Adipose tissue (tissue), 3 donors: ENCODE results near the gene HSF2BP. TPM values are rescaled to one million over a fixed set of nuclear protein-coding genes. Genes with fewer than 3 reads are reported as not detected.
"Not testable (repeated sequence)": the region's sequence is repeated elsewhere in the genome, so short reads cannot be mapped to it uniquely, and the experiment has no call there.

ENCODE experiments used
- H3K27ac ChIP-seq: one replicate; pipeline ENCODE4 v1.5.1; 2013; ENCODE audit warnings: low read depth, low read length
- WGBS, 3 donors: extraction: QIAGEN DNeasy Blood & Tissue Kit; methylation state at CpG; one replicate each; pipeline ENCODE4 v1.1.7; 2013; 5-methylcytosine and 5-hydroxymethylcytosine counted together
- polyA plus RNA-seq, 3 donors: library from polyadenylated mRNA; stranded (reverse); fragments of 200-250 nt; gene quantifications; one replicate each; pipeline ENCODE4 v1.2.3, GENCODE V29; 2013
- donor health status: healthy with polysubstance abuse.
- donor health status: Bipolar disorder and iron deficiency.
- donor health status: healthy.

HSF2BP gene
- polyA plus RNA-seq, 3 donors, result 0.09 to 0.34 (median 0.27) TPM

- no peak overlapping the region for H3K27ac ChIP-seq
- 93 to 95% (median 94%) methylated on average over 47 to 48 of the region's 48 CpGs for WGBS, 3 donors
Observed at GRCh38 chr21:43658088-43658741, 1.1 kb downstream of the HSF2BP start.

DNA sequence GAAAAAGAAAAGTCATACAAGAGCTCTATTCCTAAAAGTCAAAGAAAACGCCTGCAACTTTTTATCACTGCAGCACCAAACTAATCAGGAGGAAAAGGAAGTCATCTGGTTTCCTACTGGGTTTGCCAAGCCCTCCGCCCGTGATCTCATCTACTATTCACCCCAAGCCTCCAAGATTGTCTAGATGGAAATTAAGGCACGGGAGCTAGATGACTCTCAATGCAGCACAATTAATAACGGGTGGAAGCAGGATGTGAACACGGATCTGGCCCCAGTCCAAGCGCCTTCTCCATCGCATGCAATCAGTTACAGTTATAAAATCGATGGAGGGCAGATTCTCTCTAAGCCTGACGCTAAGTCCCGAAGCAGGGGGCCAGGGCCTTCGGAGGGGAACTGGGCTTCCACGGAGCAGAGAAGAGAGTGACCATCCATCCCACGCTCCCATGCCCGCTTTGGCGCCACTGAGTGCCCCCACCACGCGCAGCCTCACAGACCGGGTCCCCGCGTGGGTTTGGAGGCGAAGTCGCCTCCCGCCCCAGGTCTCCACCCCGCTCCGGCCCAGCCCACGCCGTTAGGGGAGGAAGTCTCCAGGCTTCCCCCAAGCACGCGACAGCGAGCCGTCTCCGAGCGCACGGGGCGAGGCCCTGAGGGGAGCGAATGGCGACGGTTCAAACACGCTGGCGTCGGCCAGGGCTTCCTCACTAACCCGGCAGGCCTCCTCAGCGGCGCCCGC is 1.8 kb downstream of the HSF2BP start:
- H3K27ac ChIP-seq, result no peak overlapping the region
- WGBS, 3 donors, result 51 to 85% (median 57%) methylated on average over 46 of the region's 46 CpGs

DNA sequence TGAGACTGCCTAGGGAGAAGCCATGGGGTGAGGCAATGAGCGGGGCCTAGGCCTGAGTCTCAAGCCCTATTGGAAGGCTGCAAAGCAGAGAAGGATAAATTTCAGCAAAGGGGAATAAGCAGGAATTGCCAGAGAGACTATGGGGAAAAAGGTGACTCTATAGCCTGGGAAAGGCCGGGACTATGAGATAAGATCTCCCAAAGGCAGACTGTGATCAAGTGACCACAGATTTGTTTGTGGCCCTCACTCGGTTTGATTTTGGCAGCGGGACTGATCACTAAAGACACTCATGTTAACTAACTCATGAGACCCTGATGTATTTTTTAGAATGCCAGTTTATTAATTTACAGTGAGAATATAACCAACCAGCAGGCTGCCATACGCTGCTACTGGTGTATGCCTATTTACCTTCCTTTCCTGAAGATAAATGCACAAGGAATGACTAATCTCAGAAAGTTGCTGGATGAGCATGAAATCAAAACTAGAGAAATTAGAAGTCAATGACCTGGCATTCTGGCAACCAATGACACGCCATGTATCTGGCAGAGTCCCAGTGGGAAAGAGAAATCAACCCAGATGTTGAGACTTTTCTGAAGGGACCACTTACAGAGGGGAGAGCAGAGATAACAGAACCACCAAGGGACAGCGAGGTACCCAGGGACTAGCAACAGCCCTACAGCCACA is 4.3 kb downstream of the HSF2BP start:
- WGBS, 3 donors, result 89 to 91% (median 90%) methylated on average over 7 of the region's 7 CpGs
- H3K27ac ChIP-seq, result no peak overlapping the region

GRCh38 chr21:43653626-43654025 is 5.7 kb downstream of the HSF2BP start:
- no peak overlapping the region for H3K27ac ChIP-seq
- WGBS, 3 donors, result 93 to 94% (median 94%) methylated on average over 6 of the region's 6 CpGs

- WGBS, 3 donors, result 64 to 85% (median 74%) methylated on average over 6 of the region's 6 CpGs
- H3K27ac ChIP-seq, result no peak overlapping the region
Observed at GRCh38 chr21:43652616-43653015, 6.7 kb downstream of the HSF2BP start.

- H3K27ac ChIP-seq, result not testable (repeated sequence)
- 95 to 97% (median 96%) methylated on average over 6 of the region's 6 CpGs for WGBS, 3 donors
Observed at GRCh38 chr21:43651926-43652325, 7.4 kb downstream of the HSF2BP start.

DNA sequence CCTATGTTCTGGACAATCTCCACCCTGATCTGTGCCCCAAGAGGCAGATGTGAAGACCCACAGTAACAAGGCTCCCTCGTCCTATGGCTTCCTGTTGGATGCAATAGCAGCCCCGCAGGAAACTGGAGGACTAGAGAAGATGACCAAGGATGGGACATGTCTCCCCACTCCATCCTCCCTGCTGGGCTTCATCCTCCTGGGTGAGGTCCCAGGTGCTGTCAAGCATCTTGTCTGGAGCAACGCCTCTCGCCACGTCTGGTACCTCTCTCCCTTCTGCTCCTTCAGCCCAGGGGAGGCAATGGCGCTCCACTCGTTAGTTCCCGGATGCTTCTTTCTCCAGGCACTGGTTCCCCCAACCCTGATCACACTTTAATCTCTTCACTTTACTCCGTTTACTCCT is 11.1 kb downstream of the HSF2BP start:
- no peak overlapping the region for H3K27ac ChIP-seq
- 71 to 77% (median 73%) methylated on average over 9 of the region's 9 CpGs for WGBS, 3 donors

GRCh38 chr21:43646550-43647260 is 12.6 kb downstream of the HSF2BP start:
- no peak overlapping the region for H3K27ac ChIP-seq
- WGBS, 3 donors, result 15 to 21% (median 16%) methylated on average over 7 of the region's 7 CpGs

DNA sequence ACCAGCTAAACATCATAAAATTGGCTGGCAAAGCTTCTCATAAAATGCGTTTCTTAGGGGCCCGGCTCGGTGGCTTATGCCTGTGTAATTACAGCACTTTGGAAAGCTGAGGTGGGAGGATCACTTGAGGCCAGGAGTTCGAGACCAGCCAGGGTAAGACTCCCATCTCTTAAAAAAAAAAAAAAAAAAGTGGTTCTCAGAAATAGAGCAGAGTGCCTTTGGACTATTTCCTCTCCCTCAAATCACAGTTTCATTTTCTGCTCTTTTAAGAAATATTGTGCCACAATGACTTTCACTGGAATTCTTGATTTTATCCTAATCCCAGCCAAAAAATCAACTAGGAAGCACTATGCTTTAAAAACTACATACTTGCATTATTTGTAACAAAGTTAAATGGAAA is 13.3 kb downstream of the HSF2BP start:
- WGBS, 3 donors, result 10 to 38% (median 19%) methylated on average over 4 of the region's 4 CpGs
- no peak overlapping the region for H3K27ac ChIP-seq

GRCh38 chr21:43645136-43645891 is 14.0 kb downstream of the HSF2BP start:
- 35 to 40% (median 38%) methylated on average over 12 of the region's 12 CpGs for WGBS, 3 donors
- no peak overlapping the region for H3K27ac ChIP-seq

DNA sequence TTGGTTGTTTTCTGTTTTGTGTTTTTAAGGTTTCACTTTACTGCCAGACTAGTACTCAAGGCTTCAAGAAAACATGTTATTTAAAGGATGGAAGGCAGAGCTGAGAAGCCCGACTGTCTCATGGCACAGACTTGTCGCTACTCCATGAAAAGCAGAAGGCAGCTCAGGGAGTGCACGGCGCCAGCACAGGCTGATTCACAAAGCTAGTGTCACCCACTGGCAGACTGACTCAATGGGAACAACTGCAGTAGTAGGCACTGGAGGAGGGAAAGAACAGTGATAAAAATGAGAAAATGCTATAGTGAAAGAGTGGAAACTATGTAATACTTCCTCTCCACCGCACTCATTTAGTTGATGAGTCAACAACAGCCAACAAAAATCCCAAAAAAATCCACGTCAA is 14.7 kb downstream of the HSF2BP start:
- WGBS, 3 donors, result 73 to 88% (median 79%) methylated on average over 6 of the region's 6 CpGs
- H3K27ac ChIP-seq, result no peak overlapping the region

DNA sequence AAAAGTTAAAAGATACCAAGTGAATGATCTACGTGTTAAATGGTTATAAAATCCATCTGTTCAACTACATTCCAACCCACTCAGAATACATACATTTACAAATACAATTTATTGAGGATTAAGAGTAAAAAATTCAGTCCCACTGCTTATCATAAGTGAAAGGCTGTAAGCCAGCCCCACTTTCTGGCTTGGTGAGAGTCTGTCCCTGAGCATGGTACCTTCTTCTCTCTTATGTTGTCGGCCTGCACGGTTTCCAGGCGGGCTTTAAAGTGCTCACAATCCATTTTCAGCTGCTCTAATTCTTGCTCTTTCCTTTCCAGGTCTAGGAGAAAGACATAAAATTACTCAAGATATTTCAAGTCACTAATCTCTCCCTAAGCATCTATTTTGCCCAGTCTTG is 15.2 kb downstream of the HSF2BP start:
- H3K27ac ChIP-seq, result no peak overlapping the region
- WGBS, 3 donors, result 90 to 93% (median 91%) methylated on average over 4 of the region's 4 CpGs

GRCh38 chr21:43643193-43643592 is 16.1 kb downstream of the HSF2BP start:
- no peak overlapping the region for H3K27ac ChIP-seq
- 92 to 94% (median 94%) methylated on average over 4 of the region's 4 CpGs for WGBS, 3 donors

GRCh38 chr21:43640400-43640799 is 18.9 kb downstream of the HSF2BP start:
- no peak overlapping the region for H3K27ac ChIP-seq
- WGBS, 3 donors, result 54 to 70% (median 69%) methylated on average over 3 of the region's 3 CpGs

DNA sequence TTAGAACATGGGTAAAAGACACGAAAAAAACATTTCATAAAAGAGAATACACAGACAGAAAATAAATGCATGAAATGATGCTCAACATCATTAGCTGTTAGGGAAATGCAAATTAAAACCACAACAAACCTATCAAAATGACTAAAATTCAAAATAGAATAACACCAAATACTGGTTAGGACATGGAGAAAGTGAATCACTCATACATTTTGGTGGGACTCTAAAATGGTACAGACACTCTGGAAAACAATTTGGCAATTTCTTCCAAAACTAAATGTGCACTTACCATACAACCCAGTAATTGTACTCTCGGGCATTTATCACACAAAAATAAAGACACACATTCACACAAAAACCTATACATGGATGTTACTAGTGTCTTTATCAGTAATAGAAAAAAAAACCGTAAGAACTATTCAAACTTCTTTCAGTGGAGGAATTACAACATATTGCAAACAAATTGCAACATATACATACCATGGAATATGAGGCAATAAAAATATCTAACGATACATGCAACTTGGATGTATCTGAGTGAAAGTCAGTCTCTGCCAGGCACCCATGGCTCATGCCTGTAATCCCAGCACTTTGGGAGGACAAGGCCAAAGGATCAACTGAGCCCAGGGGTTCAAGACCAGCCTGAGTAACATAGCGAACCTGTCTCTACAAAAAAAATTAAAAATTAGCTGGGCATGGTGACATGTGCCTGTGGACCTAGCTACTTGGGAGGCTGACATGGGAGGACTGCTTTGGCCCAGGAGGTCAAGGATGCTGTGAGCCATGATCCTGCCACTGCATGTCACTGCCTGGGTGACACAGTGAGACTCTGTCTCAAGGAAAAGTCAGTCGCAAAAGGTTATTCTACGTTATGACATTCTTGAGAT is 19.6 kb downstream of the HSF2BP start:
- no peak overlapping the region for H3K27ac ChIP-seq
- 61 to 71% (median 71%) methylated on average over 7 of the region's 7 CpGs for WGBS, 3 donors

DNA sequence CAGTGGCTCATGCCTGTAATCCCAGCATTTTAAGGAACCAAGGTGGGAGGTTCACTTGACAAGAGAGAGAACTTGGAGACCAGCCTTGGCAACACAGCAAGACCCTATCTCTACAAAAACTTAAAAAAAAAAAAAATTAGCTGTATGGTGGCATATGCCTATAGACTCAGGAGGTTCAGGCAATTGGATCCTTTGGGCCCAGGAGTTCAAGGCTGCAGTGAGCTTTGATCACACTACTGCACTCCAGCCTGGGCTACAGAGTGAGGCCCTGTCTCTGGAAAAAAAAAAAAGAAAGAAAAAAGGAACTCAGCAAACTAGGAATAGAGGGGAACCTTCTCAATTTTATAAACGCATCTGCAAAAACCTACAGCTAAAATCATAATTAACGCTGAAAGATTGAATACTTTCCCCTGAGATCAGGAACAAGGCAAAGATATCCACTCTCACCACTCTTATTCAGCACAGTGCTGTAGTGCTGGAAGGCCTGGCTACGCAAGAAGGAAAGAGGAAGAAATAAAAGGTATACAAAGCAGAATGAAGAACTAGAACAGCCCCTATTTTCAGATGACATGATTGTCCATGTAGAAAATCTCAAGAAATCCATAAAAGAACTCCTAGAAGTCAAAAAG is 21.6 kb downstream of the HSF2BP start:
- WGBS, 3 donors, result 72 to 100% (median 83%) methylated on average over 3 of the region's 3 CpGs
- H3K27ac ChIP-seq, result no peak overlapping the region

GRCh38 chr21:43635436-43635835 is 23.9 kb downstream of the HSF2BP start:
- no peak overlapping the region for H3K27ac ChIP-seq
- WGBS, 3 donors, result 96 to 97% (median 97%) methylated on average over 7 of the region's 7 CpGs
